CD4-positive, alpha-beta T cell treated with Interleukin-6 at 100 ng/mL for 8 hours (primary cell): Measurements from ENCODE around the gene SGCE.

Experiments used
- DNase-seq: peaks from one replicate; pipeline ENCODE4 v3.0.0-alpha.2; 2020; ENCODE audit warnings: mixed read lengths, low spot score

SGCE gene

DNA sequence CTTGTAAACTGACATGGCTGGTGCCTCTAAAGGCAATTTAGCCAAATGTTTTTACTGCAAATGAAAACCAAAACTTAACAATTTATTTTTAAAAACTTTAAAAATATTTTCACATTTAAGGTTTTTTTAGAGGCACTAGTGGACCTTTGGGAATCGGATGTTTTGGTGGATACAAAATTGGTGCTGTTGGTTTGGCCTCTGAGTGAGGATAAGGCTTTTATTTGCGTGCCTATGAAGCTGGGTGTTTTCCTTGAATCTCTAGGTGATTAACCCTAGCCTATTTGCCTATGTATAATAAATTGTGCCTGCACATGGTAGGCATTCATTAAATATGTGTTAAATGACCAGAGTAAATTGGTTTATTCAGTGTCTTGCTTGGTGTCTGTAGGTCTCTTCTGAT lies 2.9 kb upstream of the SGCE start:
- DNase-seq: no peak

- peak; percentile 97 for DNase-seq
These were observed 2.1 kb upstream of the SGCE start for GRCh38 chr7:94657771-94658693.

DNA sequence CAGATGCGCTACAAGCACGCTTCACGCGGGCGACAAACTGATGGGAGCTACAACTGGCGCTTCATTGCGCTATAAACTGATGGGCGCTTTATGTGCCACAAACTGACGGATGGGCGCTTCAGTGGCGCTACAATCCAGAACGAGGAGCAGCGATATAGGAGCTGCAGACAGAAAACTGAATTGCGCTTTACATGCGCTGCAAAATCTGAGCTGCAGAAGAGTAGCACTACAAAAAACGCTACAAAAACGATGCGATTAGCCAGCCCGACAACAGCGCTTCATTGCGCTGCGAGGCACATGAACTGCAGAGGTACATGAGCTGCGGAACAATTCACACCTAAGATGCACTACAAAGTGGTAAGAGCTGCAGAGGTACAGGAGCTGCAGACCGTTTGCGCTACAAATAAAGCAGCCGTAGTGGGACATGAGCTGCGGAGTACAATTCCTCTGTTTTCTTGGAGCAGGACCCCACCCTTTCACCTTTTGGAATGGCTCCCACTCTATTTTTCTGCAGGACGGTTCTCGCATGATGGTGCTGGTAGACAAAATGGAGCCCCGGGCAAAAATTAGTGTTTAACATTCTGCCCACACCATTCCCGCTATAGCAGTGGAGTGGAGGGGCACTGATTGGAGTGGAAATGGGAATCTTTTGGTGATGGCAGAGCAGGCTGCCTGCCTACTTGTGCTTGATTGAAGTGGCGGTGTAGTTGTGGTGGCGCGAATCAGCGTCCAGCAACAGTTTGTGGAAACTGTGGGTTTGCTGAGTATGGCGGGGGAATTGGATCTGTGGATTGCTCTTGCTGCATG lies 1.2 kb upstream of the SGCE start:
- DNase-seq: peak; percentile 16

GRCh38 chr7:94656658-94656924 lies 658 bp upstream of the SGCE start:
- DNase-seq: no peak

DNA sequence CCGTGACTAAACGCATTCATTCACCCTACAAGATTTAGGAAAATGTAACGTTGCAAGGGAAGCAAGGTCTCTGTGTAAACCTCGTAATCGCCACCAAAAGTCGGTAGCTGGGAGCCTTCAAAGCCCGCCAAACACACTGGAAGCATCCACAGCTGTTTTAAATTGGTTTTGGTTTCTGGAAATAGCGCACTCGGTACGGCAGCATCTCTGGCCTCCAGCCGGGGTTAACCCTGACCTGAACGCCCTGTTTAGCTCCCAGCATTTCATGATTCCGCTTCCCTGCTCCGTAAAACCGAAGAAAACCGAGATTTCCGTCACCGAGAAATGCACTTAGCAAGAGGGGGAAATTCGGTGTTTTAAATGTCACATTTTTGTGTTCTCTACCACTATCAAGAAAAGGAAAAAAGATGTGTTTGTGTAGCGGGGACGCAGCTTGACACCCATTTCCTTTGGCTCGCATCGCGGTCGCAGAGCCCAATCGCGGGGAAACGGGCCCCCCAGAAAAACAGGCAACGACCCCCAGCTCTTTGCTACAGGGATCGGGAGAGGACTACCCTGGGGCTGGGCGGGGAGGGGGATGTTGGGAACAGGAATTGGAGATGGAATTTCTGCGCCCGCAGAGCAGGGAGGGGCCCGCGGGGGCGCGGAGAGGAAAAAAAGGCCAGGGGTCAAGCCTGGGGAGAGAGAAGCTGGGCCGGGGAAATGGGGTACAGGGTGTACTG lies 646 bp downstream of the SGCE start:
- no peak for DNase-seq

DNA sequence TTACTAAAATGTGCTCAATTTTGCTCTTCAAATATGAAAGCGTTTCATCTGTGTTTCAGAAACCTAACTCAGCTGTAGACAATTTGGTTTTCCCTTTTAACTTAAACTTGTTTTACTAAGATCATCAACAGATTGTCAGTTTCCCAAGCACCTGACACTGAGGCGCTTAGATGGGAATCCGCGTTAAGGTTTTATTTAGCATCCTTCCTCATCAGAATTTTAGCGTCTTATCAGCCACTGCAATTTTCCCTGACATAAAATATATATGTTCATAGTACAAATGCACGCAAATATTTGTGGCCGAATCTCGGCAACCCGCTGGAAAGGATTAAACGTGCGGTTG lies 1.2 kb downstream of the SGCE start:
- no peak for DNase-seq

GRCh38 chr7:94650147-94651051 lies 5.5 kb downstream of the SGCE start:
- no peak for DNase-seq

GRCh38 chr7:94649450-94649849 lies 6.5 kb downstream of the SGCE start:
- DNase-seq: no peak

DNA sequence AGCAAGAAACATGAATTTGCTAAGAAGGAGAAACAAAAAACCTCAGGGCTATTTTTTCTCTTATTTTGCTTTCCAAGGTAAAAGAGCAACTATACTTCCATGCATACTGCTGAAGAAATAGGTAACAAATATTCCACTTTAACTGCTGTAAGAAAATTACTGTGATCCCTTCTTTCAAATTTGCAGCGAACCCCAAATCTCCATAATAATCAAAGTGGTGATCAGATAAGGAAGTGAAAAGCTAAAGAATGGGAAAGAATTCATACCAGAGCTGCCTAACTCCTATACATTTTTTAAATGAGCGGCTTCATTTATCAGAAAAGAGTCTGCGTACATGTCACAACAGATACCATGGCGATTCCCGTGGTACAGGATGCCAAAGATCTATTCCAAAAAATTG lies 7.2 kb downstream of the SGCE start:
- DNase-seq: no peak

- DNase-seq: no peak
These were observed 8.6 kb downstream of the SGCE start for GRCh38 chr7:94647295-94647694.

DNA sequence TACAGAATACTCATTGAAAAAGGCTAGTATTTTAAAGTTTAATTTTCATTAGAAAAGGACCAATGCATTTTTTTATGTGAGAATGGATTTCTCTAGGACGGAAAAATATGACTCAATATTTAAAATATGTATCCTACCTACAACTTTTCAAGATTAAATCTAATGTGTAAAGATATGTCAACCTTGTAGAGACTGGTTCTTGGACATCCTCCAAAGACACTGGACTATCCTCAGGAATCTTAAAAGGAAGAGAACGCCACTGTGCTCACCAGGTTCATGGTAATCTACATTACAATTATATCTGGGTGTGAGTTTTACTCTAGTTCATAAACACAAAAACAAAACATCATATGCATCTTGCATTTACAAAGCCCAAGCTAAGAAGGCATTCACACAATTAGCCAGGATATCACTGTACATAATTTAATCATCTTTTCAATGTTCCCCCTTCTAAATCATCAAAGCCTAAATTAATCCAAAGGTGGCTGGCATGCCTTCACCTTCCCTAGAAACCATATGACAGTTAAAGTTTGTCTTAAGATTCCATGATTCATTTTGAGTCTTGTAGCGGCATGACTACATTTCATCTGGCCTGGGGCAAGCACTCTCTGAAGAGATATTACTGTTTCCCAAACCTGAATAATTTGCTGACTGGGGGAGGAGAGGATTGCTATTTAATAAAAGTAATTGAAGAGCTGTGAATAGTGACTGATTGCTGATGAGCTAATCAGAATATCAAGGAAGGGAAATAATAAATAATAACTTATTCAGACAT lies 12.0 kb downstream of the SGCE start:
- no peak for DNase-seq

GRCh38 chr7:94642838-94643653 lies 12.9 kb downstream of the SGCE start:
- no peak for DNase-seq

GRCh38 chr7:94639384-94639783 lies 16.5 kb downstream of the SGCE start:
- DNase-seq: no peak

- DNase-seq: no peak
These were observed 20.2 kb downstream of the SGCE start for GRCh38 chr7:94635687-94636086.

GRCh38 chr7:94634502-94634901 lies 21.4 kb downstream of the SGCE start:
- DNase-seq: no peak

GRCh38 chr7:94633687-94634086 lies 22.2 kb downstream of the SGCE start:
- DNase-seq: no peak

DNA sequence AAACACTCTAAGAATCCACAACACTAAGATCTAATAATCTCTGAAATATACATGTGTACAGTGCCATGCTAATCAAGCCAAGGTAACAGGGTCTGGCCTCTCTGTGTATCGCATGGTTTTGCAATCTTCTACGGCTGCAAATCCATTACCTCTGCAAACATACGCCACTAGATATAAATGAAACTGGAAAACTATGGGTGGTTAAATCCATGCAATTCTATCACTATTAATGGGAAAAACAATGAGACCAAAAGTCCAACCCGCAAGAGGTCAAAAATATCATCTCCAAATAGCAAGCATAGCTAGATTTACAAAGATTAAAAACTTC lies 23.0 kb downstream of the SGCE start:
- no peak for DNase-seq

DNA sequence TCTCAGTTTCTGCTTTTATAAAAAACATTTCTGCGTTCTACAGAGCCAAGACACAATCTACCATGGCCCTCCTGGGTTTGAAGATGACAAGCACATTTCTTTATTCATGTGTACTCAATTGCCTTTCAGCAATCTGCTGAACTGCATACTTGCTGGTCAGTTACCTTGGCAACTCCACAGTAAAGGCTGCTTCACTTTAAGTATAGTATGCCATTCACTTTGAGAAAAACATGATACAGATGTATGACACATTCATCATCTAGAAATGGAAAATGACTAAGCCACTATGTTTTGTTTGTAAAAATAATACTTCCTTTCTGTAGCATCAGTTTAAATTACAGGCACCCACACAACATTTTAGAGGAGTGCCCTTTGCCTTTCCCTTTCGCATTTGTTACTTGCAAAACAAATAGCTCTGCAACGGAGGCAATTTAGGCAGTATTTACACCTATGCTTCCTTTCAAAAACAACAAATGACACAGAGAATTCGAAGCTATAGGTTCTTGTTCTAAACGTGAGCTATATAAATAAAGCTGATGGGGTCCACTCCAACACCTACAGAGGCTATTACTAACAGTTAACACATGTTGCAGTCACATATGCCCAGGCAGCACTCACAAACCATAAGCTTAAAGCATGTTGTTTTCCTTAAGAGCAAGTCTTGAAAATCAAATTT lies 23.5 kb downstream of the SGCE start:
- no peak for DNase-seq

GRCh38 chr7:94630855-94631254 lies 25.1 kb downstream of the SGCE start:
- DNase-seq: no peak

DNA sequence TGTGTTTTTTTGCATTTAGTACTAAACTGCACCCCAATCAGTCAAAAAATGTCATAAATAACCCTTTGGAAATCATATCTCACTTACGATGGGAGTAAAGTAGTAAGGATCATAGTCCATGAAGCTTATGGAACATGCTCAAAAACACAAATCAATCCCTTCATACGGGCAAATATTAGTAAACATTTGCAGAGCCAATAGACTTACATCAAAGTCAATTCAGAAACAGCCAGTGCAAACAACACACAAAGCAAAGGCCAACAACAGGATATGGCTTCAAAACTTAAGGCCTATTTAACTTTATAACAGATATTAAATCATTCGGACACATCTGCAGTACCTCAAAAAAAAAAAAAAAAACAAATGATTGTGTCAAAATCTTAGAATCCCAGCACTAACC lies 32.1 kb downstream of the SGCE start:
- no peak for DNase-seq
